Left ventricle myocardium superior (tissue), 1 donor: ENCODE data around the gene PCNX3. TPM values are rescaled to one million over a fixed set of nuclear protein-coding genes. Genes with fewer than 3 reads are reported as not detected.
A peak's percentile ranks its signal among the peaks of the same experiment; 100 is the strongest.

Experiments
- ATAC-seq: fragments of 200-7000 bp; cut with Tn5 transposase; one replicate; pipeline ENCODE4 v1.9.1; 2020; ENCODE audit warnings: mild to moderate bottlenecking, moderate library complexity
- DNase-seq: peaks from one replicate; pipeline ENCODE4 v3.0.0-alpha.2; 2020
- intact Hi-C: fragments of 100-400 bp; cut with micrococcal nuclease; formaldehyde crosslinking; loops from one replicate; pipeline ENCODE4 v1.11.0; 2022
- total RNA-seq: library from RNA; stranded (reverse); fragmentation: NEBNext Ultra II Directional; extraction: Animal tissue kit (Norgen Biotek cat#: 25700); gene quantifications from one replicate; pipeline ENCODE4 v1.2.1, GENCODE V29; 2021
- donor health status: DM: no; HTN: yes; CAD: no; lungs with severe emphysema.

PCNX3 gene
- total RNA-seq, 1 donor from 2014 or later, result 11.8 TPM

DNA sequence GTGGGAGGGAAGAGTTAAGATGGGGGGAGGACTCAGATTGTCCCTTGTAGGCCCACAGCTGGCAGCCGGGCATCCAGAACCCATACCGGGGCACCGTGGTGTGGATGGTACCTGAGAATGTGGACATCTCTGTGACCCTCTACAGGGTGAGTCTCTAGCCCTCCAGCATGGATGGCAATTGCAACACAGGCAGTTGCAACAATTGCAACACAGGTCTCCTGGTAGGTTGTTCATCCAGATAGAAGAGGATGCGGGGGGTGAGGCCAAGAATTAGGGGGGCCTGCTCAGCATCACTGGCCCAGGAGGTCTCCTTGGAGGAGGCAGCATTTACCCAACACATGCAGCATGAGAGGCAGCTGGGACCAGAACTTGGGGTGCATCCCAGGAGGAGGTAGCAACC, 36.3 kb upstream of the PCNX3 start:
- DNase-seq, result no peak
- no peak for ATAC-seq
- intact Hi-C loops, result no loop called here

DNA sequence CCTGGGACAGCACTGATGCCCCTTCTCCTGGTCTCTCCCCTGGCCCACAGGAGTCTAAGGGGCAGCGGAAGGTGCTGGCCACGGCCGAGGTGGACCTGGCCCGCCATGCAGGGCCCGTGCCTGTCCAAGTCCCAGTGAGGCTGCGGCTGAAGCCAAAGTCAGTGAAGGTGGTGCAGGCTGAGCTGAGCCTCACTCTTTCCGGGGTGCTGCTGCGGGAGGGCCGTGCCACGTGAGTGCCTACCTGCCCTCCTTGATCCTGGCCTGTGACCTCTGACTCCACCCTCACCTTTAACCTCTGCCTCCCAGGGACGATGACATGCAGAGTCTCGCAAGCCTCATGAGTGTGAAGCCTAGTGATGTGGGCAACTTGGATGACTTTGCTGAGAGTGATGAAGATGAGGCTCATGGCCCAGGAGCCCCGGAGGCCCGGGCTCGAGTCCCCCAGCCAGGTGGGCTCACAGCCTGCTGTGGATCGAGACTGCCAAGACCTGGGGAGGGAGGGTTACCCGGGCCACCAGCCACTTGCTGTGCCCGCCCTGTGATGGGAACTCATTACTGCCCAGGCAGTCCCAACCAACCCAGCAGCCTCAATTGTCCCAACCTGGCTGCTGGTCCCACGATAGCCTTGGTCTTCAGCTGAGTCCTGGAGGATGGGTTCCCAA, 35.4 kb upstream of the PCNX3 start:
- ATAC-seq (no peak), DNase-seq (no peak)
- intact Hi-C loops, result no loop called here

DNA sequence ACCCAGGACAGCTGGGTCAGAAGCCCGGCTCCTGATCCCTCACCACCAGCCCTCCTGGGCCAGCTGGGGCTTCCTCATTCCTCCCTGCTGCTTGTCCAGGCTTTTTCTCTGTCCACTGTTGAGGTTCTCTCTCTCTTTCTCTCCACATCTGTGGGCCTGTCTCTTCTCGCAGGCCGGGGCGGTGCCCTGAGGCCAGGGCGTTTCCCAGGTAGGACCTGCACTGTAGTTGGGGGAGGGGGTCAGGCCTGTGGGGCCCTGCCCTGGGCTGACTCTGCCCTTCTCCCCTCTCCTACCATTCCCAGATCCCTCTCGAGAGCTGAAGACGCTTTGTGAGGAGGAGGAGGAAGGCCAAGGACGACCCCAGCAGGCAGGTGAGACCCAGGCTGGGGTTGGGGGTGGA, 34.8 kb upstream of the PCNX3 start:
- ATAC-seq, result no peak
- DNase-seq, result no peak
- intact Hi-C loops, result no loop called here

DNA sequence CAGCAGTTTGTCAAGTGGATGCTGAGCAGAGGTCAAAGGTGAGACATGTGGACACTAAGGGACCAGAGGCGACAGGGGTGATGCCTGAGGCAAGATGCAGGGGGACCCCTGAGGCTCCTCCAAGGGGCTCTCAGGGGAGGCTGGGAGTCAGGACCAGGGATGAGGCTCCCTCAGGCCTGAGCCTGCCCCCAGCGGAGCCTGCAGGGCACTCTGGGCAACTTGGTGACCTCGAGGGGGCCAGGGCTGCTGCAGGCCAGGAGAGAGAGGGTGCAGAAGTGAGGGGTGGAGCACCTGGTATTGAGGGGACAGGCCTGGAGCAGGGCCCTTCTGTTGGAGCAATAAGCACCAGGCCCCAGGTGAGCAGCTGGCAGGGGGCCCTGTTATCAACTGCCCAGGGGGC, 33.6 kb upstream of the PCNX3 start:
- intact Hi-C loops, result no loop called here
- no peak for DNase-seq
- ATAC-seq, result no peak

DNA sequence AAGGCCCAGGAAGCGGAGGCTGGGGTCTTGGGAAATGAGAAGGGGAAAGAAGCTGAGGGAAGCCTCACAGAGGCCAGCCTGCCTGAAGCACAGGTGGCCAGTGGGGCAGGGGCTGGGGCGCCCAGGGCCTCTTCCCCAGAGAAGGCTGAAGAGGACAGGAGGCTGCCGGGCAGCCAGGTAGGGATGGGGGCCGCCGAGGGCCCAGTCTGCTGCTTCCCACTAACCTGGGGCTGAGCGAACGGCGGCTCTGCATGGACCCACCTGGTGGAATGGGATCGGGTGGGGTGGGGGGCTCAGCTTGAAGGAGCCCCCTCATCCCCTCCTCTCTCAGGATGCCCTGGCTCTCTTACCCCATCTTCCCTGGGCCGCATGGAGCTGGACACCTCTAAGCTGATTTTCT, 32.0 kb upstream of the PCNX3 start:
- intact Hi-C loops, result no loop called here
- ATAC-seq, result no peak

DNA sequence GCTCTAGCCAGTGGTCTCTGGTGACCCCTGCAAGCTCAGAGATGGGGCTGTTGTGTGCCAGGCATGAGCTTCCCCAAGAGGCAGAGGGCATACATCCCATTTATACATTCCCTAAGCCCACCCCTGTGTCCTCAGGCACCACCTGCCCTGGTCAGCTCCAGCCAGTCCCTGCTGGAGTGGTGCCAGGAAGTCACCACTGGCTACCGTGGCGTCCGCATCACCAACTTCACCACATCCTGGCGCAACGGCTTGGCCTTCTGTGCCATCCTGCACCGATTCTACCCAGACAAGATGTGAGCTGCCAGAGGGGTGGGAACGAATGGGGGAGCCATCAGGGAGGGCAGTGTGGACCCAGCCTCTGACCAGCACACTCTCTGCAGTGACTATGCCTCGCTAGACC, 31.5 kb upstream of the PCNX3 start:
- ATAC-seq, result no peak
- no peak for DNase-seq
- intact Hi-C loops, result no loop called here

More for the DNA sequence above, 32.0 kb upstream of the PCNX3 start:
- no peak for DNase-seq

DNA sequence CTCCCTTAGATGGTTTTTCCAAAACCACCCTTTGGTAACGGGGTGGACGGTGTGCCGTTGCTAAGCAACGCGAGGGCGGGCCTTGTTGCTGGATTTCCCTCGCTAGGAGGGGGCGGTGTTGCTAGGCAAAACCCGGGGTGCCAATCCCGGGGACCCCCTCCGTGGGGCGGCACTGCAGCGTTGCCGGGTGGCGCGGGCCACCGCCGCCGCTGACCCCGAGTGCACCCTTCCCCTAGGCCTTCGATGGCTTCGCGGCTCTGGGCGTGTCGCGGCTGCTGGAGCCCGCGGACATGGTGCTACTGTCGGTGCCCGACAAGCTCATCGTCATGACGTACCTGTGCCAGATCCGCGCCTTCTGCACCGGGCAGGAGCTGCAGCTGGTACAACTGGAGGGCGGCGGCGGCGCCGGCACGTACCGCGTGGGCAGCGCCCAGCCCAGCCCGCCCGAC, 30.8 kb upstream of the PCNX3 start:
- DNase-seq (no peak), ATAC-seq (no peak)
- intact Hi-C loops, result no loop called here

DNA sequence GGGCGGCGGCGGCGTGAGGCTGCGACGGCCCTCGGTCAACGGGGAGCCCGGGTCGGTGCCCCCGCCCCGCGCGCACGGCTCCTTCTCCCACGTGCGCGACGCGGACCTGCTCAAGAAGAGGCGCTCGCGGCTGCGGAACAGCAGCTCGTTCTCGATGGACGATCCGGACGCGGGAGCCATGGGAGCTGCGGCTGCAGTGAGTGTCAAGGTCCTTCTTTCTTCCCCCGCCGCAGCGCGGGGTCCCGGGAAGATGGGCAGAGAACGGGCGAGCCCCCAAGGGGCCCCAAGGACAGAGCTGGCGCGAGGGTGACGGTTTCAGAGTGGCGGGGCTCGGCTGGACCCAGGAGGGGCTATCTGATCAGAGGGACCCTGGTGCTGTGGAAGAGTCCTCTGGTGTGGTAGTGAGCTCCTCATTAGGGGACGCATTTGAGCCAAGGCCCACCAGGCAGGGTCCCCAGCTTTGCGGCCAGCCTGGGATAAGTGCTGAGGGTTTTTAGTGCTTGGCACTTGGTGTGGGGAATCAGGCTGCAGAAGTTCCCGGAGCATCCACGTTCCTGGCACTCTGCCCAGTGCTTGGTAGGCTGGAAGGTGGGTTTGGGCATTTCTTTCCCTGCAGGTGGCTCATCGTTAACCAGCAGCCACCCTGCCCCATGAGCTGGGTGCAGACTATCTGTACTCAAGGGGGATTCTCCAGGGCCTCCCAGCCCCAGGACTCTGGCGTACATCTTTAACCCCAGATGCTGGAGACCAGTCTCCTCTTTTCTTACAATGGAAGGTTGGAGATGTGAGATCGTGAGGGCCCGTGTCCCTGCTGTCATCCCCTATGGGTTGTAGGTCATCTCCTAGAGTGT, 30.0 kb upstream of the PCNX3 start:
- ATAC-seq (no peak), DNase-seq (peak; percentile 48)
- intact Hi-C loops, result no loop called here

DNA sequence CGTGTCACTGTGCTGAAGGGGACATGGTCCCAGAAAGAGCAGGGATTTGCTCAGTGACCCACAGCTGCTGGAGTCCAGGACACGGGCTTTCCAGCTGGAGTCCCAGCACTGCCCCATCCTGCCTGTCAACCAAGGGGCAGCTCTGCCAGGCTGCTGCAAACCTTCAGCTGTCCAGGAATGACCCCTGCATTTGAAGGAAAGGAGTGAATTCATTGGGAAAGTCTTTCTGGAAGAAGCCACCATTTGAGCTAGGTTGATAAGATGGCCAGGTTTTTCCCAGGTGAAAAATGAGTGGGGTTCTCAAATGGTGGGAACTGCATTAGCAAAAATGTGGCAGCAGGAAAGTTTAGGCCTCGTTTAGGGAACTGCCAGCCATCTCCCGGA, 29.3 kb upstream of the PCNX3 start:
- intact Hi-C loops, result no loop called here
- DNase-seq (no peak), ATAC-seq (no peak)

DNA sequence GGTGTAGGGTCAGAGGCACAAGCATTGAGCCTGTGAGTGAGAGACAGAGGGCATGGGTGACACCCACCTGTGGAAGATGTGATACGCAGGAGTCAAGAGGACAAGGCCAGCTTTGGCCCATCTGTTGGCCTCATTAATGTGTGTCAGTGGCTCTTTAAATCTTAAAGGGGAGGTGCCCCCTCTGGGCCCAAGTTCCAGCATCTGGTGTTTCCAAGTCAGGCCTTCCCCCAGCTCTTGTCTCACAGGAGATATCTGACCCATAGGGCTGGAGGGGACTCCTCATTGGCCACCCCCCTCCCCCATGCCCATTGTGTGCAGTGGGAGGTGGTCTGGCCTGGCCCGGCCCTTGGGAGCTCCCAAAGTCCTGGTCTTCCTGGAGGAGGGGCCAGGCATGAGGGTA, 28.9 kb upstream of the PCNX3 start:
- ATAC-seq, result peak; percentile 33
- DNase-seq, result peak; percentile 57
- intact Hi-C loops, result no loop called here

DNA sequence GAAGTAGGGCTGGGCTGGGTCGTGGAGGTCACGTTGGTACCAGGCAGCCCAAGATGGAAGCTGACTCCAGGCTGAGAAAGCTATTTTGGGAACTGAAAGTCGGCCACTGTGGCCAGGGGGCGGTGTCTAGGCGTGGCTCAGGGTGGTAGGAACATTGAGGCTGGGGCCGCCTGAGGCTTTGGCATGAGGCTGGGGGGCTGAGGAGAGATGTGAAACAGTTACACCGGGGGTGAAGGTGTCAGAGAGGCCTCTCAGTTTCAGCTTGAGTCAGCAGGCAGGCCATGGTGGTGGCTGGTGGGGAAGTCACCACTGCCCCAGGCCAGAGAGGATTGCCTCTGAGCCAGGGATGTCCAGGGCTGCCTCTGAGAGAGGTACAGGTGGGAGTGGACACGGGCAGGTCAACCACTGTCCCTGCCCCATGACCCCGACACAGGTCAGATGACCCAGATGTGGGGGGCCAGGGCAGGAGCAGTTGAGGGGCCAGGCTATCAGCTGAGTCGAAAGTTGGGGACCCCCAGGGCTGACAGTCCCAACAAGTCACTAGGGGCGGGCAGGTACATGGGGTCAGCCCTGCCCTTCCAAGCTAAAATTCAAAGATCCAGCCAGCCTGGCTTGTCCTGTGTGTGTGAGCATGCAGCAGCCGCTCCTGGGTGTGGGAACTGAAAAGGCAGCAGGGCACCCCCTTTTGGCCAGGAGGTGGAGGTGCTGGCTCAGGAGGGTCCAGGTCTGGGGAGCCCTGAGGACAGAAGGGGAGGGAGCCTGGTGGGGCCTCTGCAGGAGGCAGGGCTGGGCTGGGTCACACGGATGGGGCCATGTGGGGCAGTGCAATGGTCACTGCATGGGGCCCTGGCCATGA, 27.1 kb upstream of the PCNX3 start:
- ATAC-seq (peak; percentile 76), DNase-seq (peak; percentile 72)
- intact Hi-C loops, result no loop called here

DNA sequence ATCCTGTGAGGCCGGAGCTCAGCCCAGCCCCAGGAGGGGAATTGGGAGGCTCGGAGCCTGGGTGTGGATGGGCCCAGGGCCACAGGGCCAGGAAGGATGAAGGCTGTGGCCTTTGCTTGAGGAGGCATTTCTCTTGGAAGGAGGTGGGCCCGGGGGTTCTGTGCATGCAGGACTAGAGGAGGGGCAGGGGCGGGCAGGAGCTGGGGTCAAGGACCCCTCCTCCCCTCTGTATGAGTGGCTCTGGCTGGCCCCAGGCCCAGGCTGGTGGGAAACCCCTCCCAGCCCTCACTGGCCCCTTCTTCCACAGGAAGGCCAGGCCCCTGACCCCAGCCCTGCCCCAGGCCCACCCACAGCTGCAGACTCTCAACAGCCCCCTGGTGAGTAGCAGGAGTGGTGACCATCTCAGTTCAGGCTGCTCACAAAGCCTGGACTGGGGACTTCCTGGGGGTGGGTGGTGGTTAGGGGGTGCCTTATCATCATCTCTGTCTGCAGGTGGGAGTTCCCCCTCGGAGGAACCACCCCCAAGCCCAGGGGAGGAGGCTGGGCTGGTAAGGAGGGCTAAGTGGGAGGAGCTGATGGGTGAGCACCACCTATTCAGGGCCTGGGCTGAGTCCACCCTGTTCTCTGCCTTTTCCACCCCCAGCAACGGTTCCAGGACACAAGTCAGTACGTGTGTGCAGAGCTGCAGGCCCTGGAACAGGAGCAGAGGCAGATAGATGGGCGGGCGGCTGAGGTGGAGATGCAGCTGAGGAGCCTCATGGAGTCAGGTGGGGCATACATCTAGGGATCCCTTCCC, 25.9 kb upstream of the PCNX3 start:
- no peak for ATAC-seq
- DNase-seq, result no peak
- intact Hi-C loops, result loop anchor here (10.0 kb wide), 1 partner anchor 45 kb away; no protein-coding TSS in a partner anchor

DNA sequence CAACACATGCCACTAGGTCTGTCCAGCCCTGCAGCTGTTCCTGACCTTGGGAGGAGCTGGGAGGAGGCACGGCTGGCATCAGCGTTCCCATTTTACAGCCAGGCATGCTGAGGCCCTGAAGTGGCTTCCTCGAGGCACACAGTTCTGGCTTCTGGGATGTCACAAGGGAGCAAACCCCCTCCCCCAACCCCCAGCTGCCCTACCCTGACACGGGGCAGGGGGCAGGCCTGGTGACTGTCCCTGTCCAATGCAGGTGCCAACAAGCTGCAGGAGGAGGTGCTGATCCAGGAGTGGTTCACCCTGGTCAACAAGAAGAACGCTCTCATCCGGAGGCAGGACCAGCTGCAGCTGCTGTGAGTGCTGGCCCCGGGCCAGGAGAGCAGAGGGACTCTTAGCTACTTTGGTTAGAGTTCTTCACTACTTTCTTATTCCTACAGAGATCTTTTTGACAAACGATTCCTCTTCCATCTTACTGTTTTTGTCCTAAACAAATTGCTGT, 25.3 kb upstream of the PCNX3 start:
- peak; percentile 76 for DNase-seq
- no peak for ATAC-seq
- intact Hi-C loops, result loop anchor here (10.0 kb wide), 1 partner anchor 45 kb away; no protein-coding TSS in a partner anchor

DNA sequence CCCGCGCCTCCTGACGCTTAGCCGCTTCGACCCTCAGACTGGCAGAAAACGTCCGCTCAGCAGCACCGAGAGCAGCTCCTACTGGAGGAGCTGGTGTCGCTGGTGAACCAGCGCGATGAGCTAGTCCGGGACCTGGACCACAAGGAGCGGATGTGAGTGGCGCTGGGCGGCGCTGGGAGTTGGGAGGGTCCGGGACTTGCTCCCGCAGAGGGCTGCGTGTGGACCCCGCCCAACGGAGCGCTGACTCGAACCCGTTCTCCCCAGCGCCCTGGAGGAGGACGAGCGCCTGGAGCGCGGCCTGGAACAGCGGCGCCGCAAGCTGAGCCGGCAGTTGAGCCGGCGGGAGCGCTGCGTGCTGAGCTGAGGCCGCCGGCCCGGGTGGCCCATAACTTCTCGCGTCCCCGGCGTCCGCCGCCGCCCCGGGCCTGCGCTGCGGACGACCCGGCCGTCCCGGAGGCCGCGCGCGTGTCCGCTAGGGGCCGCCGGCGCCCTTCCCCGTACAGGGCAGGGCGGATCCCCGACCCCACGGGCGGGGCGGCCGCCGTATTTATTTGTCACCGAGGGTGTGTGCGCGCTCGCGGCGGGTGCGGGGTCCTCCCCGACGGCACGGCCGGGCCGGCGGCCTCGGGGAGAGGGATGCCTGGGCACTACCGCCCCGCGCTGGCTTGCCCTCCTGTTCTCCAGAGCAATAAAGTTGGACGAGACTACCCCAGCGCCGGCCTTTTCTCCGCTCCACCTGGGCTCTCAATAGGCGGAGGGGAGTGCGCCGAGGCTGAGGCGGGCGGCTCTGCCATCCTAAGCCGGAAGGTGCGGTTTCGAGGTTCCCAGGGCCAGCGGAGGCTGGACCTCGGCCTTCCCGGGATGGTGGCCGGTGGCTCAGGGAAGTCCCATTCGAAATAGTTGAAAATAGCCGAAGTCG, 23.4 kb upstream of the PCNX3 start:
- intact Hi-C loops, result loop anchor here (10.0 kb wide), 1 partner anchor 47 kb away; no protein-coding TSS in a partner anchor
- ATAC-seq, result peak; percentile 14
- DNase-seq, result peak; percentile 63

DNA sequence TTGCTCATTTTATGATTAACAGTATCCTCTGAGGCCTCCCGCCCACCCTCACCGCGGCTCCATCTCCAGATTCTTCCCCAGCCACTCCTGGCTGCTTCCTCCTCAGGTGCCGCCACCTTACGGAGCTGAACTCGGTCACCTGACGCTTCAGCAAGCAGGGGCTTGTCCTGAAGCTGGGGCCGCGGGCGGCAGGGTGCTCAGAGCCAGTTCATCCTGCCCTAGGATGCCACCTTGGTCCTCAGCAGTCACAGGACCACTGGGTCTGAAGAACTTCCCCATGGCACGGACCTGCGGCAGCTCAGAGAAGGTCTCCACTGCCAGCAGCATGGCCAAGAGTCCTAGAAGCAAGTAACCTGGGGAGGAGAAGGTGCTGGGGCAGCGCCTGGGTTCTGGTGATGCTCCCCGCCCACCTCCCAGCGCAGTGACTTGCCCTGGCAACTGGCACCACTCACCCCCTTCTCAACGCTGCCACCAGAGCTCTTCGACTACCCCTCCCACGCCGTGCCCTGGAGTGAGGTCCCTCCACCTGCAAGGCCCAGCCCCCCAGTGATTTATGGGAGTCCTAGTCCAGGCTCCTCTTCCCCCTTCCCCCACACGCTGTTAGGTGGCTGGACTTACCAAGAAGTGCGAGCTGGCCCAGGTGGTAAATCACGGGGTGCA, 22.6 kb upstream of the PCNX3 start:
- ATAC-seq (no peak), DNase-seq (no peak)
- intact Hi-C loops, result loop anchor here (10.0 kb wide), 1 partner anchor 48 kb away; no protein-coding TSS in a partner anchor

DNA sequence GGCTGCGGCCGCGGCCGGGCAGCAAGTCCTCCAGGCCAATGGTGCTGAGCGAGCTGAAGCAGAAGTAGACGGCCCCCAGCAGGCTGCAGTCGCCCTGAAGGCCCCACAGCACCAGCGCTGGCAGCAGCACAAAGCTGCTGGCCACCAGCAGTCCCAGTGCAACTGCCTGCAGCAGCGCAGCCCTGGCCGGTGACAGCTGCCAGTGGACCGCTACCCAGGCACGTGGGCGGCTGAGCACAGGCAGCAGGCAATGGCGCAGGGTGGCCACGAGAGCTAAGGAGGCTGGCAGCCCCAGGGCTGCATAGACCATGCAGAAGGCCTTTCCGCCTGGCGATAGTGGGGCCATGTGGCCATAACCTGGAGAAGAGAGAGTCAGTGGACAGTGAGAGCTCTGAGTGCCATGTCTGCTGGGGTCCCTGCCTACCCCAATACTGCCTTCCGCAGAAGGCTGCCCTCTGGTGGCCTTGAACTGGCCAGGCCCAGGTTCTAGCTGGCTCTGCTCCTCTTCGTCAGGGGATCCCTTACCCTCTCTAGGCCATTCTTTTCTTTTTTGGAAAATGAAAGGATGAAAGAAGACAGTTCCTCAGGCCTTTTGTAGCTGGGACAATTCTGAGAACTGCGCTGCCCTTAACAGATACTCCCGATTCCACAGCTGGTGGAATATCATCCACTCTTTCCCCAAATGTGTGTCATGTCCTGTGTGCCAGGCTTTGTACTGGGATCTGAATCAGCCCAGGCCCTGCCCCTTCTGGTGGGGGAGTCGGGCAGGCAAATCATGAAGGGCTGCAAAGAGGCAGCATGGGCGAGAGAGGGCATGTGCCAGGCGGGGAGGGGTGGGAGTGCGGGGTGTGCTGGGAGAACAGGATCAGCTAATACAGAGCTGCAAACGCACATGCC, 21.8 kb upstream of the PCNX3 start:
- intact Hi-C loops, result loop anchor here (10.0 kb wide), 1 partner anchor 49 kb away; no protein-coding TSS in a partner anchor
- peak; percentile 48 for ATAC-seq
- DNase-seq, result peak; percentile 72
